Measurements from ENCODE around the gene AGPAT1. TPM values are rescaled to one million over a fixed set of nuclear protein-coding genes. Genes with fewer than 3 reads are reported as not detected.

The AGPAT1 gene
- polyA plus RNA-seq, 1 donor (not counting 4 experiments of a cell fraction or from before 2014, with no cell fraction given) = 46.4 TPM

DNA sequence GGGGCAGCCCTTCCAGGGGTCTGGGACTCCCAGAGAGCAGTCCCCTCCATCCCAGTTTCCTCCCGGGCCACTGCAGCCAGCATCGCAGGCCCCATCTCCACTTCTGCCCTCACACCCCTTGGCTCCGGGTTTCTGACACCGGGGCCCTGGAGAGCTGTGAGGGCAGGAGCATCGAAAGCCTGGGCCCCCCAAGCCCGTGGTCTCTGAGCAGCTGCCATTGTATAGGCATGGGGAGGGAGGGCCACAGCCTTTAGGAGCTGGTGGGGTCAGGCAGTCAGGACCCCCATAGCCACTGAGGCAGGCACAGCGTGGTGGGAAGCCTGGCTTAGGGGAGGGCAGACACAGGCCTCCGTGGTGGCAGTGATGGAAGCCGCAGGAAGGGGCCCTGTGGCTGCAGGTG, 26.3 kb upstream of the AGPAT1 start:
- no peaks in the 10 kb centered on the region for H3K79me2 ChIP-seq (ENCODE audit: control insufficient read depth, insufficient read depth, low read length)
- H3K9me1 ChIP-seq (ENCODE audit: control insufficient read depth, extremely low read depth, insufficient read depth, low read length) = no peaks in the 10 kb centered on the region
- no peak overlapping the region for H2AFZ ChIP-seq (ENCODE audit: control insufficient read depth, low read length)
- no peak overlapping the region for H3K27ac ChIP-seq (ENCODE audit: control insufficient read depth, insufficient read depth, low read length)
- H3K4me3 ChIP-seq (ENCODE audit: control insufficient read depth in 2 of 3, extremely low read depth in 1 of 3, insufficient read depth in 2 of 3, low read depth in 1 of 3, low read length in 3 of 3) = no peak overlapping the region
- H4K20me1 ChIP-seq (ENCODE audit: control insufficient read depth, extremely low read depth, insufficient read depth, low read length) = no peaks in the 10 kb centered on the region
- no peak overlapping the region for H3K4me2 ChIP-seq (ENCODE audit: control insufficient read depth, extremely low read depth, insufficient read depth, low read depth, low read length)
- no peak overlapping the region for H3K9ac ChIP-seq (ENCODE audit: control insufficient read depth, extremely low read depth, insufficient read depth, low read length)
- no peak for FAIRE-seq
- dilution Hi-C loops (cut with MboI; ENCODE audit: extremely low pct_ligation_motif_present, low sequenced_read_pairs) = no loop called here
- H3K36me3 ChIP-seq (ENCODE audit: control insufficient read depth in 2 of 2, extremely low read depth in 1 of 2, insufficient read depth in 2 of 2, low read length in 2 of 2) = no peaks in the 10 kb centered on the region
- H3K4me1 ChIP-seq (ENCODE audit: control insufficient read depth, extremely low read depth, insufficient read depth, low read length) = no peaks in the 10 kb centered on the region
- no peaks in the 10 kb centered on the region for H3K27me3 ChIP-seq (ENCODE audit: control insufficient read depth, extremely low read depth, insufficient read depth, low read length)
- no peak for TF ChIP-seq EZH2 (IDR thresholded peaks at IDR 0.05; ENCODE audit: low read length)
- TF ChIP-seq, protein P1, sequence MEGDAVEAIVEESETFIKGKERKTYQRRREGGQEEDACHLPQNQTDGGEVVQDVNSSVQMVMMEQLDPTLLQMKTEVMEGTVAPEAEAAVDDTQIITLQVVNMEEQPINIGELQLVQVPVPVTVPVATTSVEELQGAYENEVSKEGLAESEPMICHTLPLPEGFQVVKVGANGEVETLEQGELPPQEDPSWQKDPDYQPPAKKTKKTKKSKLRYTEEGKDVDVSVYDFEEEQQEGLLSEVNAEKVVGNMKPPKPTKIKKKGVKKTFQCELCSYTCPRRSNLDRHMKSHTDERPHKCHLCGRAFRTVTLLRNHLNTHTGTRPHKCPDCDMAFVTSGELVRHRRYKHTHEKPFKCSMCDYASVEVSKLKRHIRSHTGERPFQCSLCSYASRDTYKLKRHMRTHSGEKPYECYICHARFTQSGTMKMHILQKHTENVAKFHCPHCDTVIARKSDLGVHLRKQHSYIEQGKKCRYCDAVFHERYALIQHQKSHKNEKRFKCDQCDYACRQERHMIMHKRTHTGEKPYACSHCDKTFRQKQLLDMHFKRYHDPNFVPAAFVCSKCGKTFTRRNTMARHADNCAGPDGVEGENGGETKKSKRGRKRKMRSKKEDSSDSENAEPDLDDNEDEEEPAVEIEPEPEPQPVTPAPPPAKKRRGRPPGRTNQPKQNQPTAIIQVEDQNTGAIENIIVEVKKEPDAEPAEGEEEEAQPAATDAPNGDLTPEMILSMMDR (optimal IDR thresholded peaks at IDR 0.05 in 1 of 3, IDR thresholded peaks at IDR 0.05 in 1 of 3, conservative IDR thresholded peaks at IDR 0.05 in 1 of 3; ENCODE audit: extremely low read depth in 1 of 3, insufficient read depth in 2 of 3, low read length in 3 of 3) = no peak
- no peaks in the 10 kb centered on the region for H3K9me3 ChIP-seq (ENCODE audit: control insufficient read depth, low read depth, low read length)
- DNase-seq (ENCODE audit: low read depth, low spot score) = no peak

- DNase-seq (ENCODE audit: low read depth, low spot score) = no peak
- Histone ChIP-seq H3K9me3 (ENCODE audit: control insufficient read depth, low read depth, low read length) (no peaks in the 10 kb centered on the region), H3K36me3 (ENCODE audit: control insufficient read depth in 2 of 2, extremely low read depth in 1 of 2, insufficient read depth in 2 of 2, low read length in 2 of 2) (no peaks in the 10 kb centered on the region), H3K27ac (ENCODE audit: control insufficient read depth, insufficient read depth, low read length) (no peak overlapping the region), H3K4me1 (ENCODE audit: control insufficient read depth, extremely low read depth, insufficient read depth, low read length) (peaks cover 8% of the 10 kb centered on the region), H4K20me1 (ENCODE audit: control insufficient read depth, extremely low read depth, insufficient read depth, low read length) (no peaks in the 10 kb centered on the region), H3K79me2 (ENCODE audit: control insufficient read depth, insufficient read depth, low read length) (no peaks in the 10 kb centered on the region), H3K4me2 (ENCODE audit: control insufficient read depth, extremely low read depth, insufficient read depth, low read depth, low read length) (no peak overlapping the region), H3K9ac (ENCODE audit: control insufficient read depth, extremely low read depth, insufficient read depth, low read length) (no peak overlapping the region), H3K9me1 (ENCODE audit: control insufficient read depth, extremely low read depth, insufficient read depth, low read length) (no peaks in the 10 kb centered on the region), H3K4me3 (ENCODE audit: control insufficient read depth in 2 of 3, extremely low read depth in 1 of 3, insufficient read depth in 2 of 3, low read depth in 1 of 3, low read length in 3 of 3) (no peak overlapping the region), H3K27me3 (ENCODE audit: control insufficient read depth, extremely low read depth, insufficient read depth, low read length) (no peaks in the 10 kb centered on the region), H2AFZ (ENCODE audit: control insufficient read depth, low read length) (no peak overlapping the region)
- no peak for TF ChIP-seq EZH2 (IDR thresholded peaks at IDR 0.05; ENCODE audit: low read length)
- TF ChIP-seq, protein P1 (optimal IDR thresholded peaks at IDR 0.05 in 1 of 3, IDR thresholded peaks at IDR 0.05 in 1 of 3, conservative IDR thresholded peaks at IDR 0.05 in 1 of 3; ENCODE audit: extremely low read depth in 1 of 3, insufficient read depth in 2 of 3, low read length in 3 of 3) = no peak
- dilution Hi-C loops (cut with MboI; ENCODE audit: extremely low pct_ligation_motif_present, low sequenced_read_pairs) = no loop called here
- FAIRE-seq = no peak
Measured at GRCh38 chr6:32200711-32201475, 25.0 kb upstream of the AGPAT1 start.

Data from keratinocyte (primary cell).